Natural killer cell (primary cell): ENCODE data around the gene NT5C3B. TPM values are rescaled to one million over a fixed set of nuclear protein-coding genes. Genes with fewer than 3 reads are reported as not detected.

Experiments used
- ATAC-seq, 3 donors: fragments of 150-1000 bp in 2 of 3; fragments of 200-7000 bp in 1 of 3; cut with Tn5 transposase; 1 replicate in 1 of 3; 2 replicates in 2 of 3; pipeline ENCODE4 v1.10.0; 2021; ENCODE audit warnings: mild to moderate bottlenecking in 2 of 3, moderate library complexity in 2 of 3
- DNase-seq, 2 donors: peaks; one replicate each; pipeline versions ENCODE4 v3.0.0 to v3.0.0-alpha.2; 2013 to 2021; ENCODE audit warnings: mixed read lengths in 1 of 2
- H3K27ac ChIP-seq: one replicate; pipeline ENCODE4 v1.5.1; 2013; ENCODE audit warnings: mild to moderate bottlenecking, low read length
- H3K27me3 ChIP-seq: one replicate; pipeline ENCODE4 v1.6.1; 2013; ENCODE audit warnings: low read length; ENCODE audit not compliant: control insufficient read depth, insufficient read depth
- H3K36me3 ChIP-seq: one replicate; pipeline ENCODE4 v1.6.1; 2013; ENCODE audit warnings: low read length; ENCODE audit not compliant: control insufficient read depth, insufficient read depth
- H3K4me1 ChIP-seq: one replicate; pipeline ENCODE4 v1.6.1; 2013; ENCODE audit warnings: low read length; ENCODE audit not compliant: control insufficient read depth, insufficient read depth
- H3K4me3 ChIP-seq: one replicate; pipeline ENCODE4 v1.5.1; 2013; ENCODE audit warnings: low read length
- H3K9me3 ChIP-seq: one replicate; pipeline ENCODE4 v1.6.1; 2013; ENCODE audit warnings: low read length; ENCODE audit not compliant: control insufficient read depth, insufficient read depth
- H3K27ac Mint-ChIP-seq, 2 donors: one replicate each; pipeline ENCODE4 v1.8.0; 2022; ENCODE audit warnings: mild to moderate bottlenecking in 2 of 2, mixed read lengths in 2 of 2, moderate library complexity in 1 of 2
- H3K27me3 Mint-ChIP-seq, 2 donors: one replicate each; pipeline ENCODE4 v1.8.0; 2022; ENCODE audit warnings: low read depth in 2 of 2, mixed read lengths in 2 of 2
- H3K36me3 Mint-ChIP-seq: one replicate; pipeline ENCODE4 v1.8.0; 2022; ENCODE audit warnings: mixed read lengths
- H3K4me1 Mint-ChIP-seq, 2 donors: one replicate each; pipeline ENCODE4 v1.8.0; 2022; ENCODE audit warnings: mixed read lengths in 2 of 2
- H3K4me3 Mint-ChIP-seq: one replicate; pipeline ENCODE4 v1.8.0; 2022; ENCODE audit warnings: mild to moderate bottlenecking, moderate library complexity, mixed read lengths
- H3K9me3 Mint-ChIP-seq, 2 donors: one replicate each; pipeline ENCODE4 v1.8.0; 2022; ENCODE audit warnings: mixed read lengths in 2 of 2
- CTCF ChIP-seq: fragments of 200-600 bp; IDR thresholded peaks from one replicate; pipeline ENCODE4 v1.8.0; 2022; ENCODE audit warnings: antibody characterized with exemption
- WGBS: methylation state at CpG from one replicate; pipeline ENCODE4 v1.1.7; 2013; ENCODE audit warnings: missing lambda C conversion rate; ENCODE audit not compliant: insufficient coverage; 5-methylcytosine and 5-hydroxymethylcytosine counted together
- intact Hi-C: fragments of 100-400 bp; cut with micrococcal nuclease; formaldehyde crosslinking; loops from one replicate; pipeline ENCODE4 v1.14.2; 2022
- total RNA-seq, 4 donors: library from RNA; stranded (reverse); fragments of 120-200 nt in 1 of 4; gene quantifications; one replicate each; pipeline versions ENCODE4 v1.2.3 to v1.2.4, GENCODE V29; 2013 to 2022

NT5C3B gene
- total RNA-seq, 3 donors from 2014 or later (not counting 1 experiment from before 2014, with no cell fraction given), result 9.1 to 10.0 (median 9.8) TPM

- Mint-ChIP-seq H3K36me3 (no peaks in the 10 kb centered on the region), H3K9me3 (no peaks in the 10 kb centered on the region), H3K4me1 (peaks cover 6 to 17% of the 10 kb centered on the region in 2 donors), H3K4me3 (no peak overlapping the region), H3K27me3 (no peaks in the 10 kb centered on the region), H3K27ac (no peak overlapping the region)
- Histone ChIP-seq H3K4me3 (no peak overlapping the region), H3K36me3 (no peaks in the 10 kb centered on the region), H3K4me1 (peaks cover 13% of the 10 kb centered on the region), H3K27ac (no peak overlapping the region), H3K27me3 (no peaks in the 10 kb centered on the region), H3K9me3 (no peaks in the 10 kb centered on the region)
- WGBS, result 91% methylated on average over 19 of the region's 23 CpGs
- no peak for DNase-seq
- TF ChIP-seq CTCF, result no peak
- no peak for ATAC-seq
- intact Hi-C loops, result no loop called here
Observed at GRCh38 chr17:41816637-41817320, 19.3 kb downstream of the NT5C3B start.

- 100% methylated on average over 1 of the region's 1 CpG for WGBS
- intact Hi-C loops, result no loop called here
- peaks cover 19 to 34% of the 10 kb centered on the region in 2 donors for H3K4me1 Mint-ChIP-seq
- no peaks in the 10 kb centered on the region for H3K36me3 ChIP-seq
- peak overlapping the region; percentile 97 for H3K4me3 Mint-ChIP-seq
- H3K27ac ChIP-seq, result no peak overlapping the region
- peaks cover 33% of the 10 kb centered on the region for H3K4me1 ChIP-seq
- no peak overlapping the region for H3K4me3 ChIP-seq
- H3K27me3 ChIP-seq, result no peaks in the 10 kb centered on the region
- DNase-seq (no peak), ATAC-seq (no peak)
- H3K27ac Mint-ChIP-seq, result no peak overlapping the region
- no peaks in the 10 kb centered on the region for H3K27me3 Mint-ChIP-seq
- no peaks in the 10 kb centered on the region for H3K9me3 Mint-ChIP-seq
- TF ChIP-seq CTCF, result no peak
- H3K9me3 ChIP-seq, result no peaks in the 10 kb centered on the region
- H3K36me3 Mint-ChIP-seq, result no peaks in the 10 kb centered on the region
Observed at GRCh38 chr17:41814195-41814594, 21.8 kb downstream of the NT5C3B start.

- no peak for TF ChIP-seq CTCF
- 97% methylated on average over 9 of the region's 9 CpGs for WGBS
- Histone ChIP-seq H3K4me1 (peaks cover 33% of the 10 kb centered on the region), H3K27me3 (no peaks in the 10 kb centered on the region), H3K9me3 (no peaks in the 10 kb centered on the region), H3K36me3 (no peaks in the 10 kb centered on the region), H3K4me3 (no peak overlapping the region), H3K27ac (no peak overlapping the region)
- Mint-ChIP-seq H3K9me3 (no peaks in the 10 kb centered on the region), H3K4me1 (peaks cover 19 to 34% of the 10 kb centered on the region in 2 donors), H3K27me3 (no peaks in the 10 kb centered on the region), H3K36me3 (no peaks in the 10 kb centered on the region), H3K27ac (peak overlapping the region in 1 of 2 donors; percentile 79), H3K4me3 (peak overlapping the region; percentile 97)
- DNase-seq, result no peak
- no peak for ATAC-seq
- intact Hi-C loops, result no loop called here
Observed at GRCh38 chr17:41813699-41814124, 22.3 kb downstream of the NT5C3B start.
